Measurements from ENCODE around the gene RPL35A.
"Not testable (repeated sequence)": the region's sequence is repeated elsewhere in the genome, so short reads cannot be mapped to it uniquely, and the experiment has no call there.

The RPL35A gene

DNA sequence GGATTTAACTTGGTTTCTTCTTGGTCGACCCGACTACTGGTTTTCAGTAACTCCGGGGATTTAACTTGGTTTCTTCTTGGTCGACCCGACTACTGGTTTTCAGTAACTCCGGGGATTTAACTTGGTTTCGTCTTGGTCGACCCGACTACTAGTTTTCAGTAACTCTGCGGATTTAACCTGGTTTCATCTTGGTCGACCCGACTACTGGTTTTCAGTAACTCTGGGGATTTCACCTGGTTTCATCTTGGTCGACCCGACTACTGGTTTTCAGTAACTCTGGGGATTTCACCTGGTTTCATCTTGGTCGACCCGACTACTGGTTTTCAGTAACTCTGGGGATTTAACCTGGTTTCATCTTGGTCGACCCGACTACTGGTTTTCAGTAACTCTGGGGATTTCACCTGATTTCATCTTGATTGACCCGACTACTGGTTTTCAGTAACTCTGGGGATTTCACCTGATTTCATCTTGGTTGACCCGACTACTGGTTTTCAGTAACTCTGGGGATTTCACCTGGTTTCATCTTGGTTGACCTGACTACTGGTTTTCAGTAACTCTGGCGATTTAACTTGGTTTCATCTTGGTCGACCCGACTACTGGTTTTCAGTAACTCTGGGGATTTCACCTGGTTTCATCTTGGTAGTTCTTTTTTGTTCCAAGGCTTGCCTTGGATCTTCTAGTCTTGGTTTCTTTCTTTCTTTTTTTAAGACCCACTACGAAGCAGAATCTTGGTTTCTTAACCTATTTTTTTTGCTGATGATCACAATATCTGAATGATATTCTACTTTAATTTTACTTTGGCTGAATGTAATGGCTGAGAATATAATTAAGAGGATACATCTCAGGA lies 28.3 kb upstream of the RPL35A start:
- not testable (repeated sequence) for H3K4me3 ChIP-seq (ENCODE audit: low read depth in 1 of 2, low read length in 2 of 2); H3K4me1 ChIP-seq (ENCODE audit: control insufficient read depth in 1 of 2, insufficient read depth in 2 of 2, low read length in 2 of 2); H3K27me3 ChIP-seq (ENCODE audit: low read depth, low read length); H3K9me3 ChIP-seq (ENCODE audit: control insufficient read depth in 1 of 2, low read length in 2 of 2); H3K36me3 ChIP-seq (ENCODE audit: control insufficient read depth in 1 of 2, insufficient read depth in 2 of 2, low read length in 2 of 2); H3K27ac ChIP-seq (ENCODE audit: low read length)

- Histone ChIP-seq H3K36me3 (ENCODE audit: control insufficient read depth in 1 of 2, insufficient read depth in 2 of 2, low read length in 2 of 2) (peaks cover 10 to 15% of the 10 kb centered on the region in 2 donors), H3K4me1 (ENCODE audit: control insufficient read depth in 1 of 2, insufficient read depth in 2 of 2, low read length in 2 of 2) (no peaks in the 10 kb centered on the region), H3K27me3 (ENCODE audit: low read depth, low read length) (no peaks in the 10 kb centered on the region), H3K9me3 (ENCODE audit: control insufficient read depth in 1 of 2, low read length in 2 of 2) (no peaks in the 10 kb centered on the region), H3K27ac (ENCODE audit: low read length) (no peak overlapping the region), H3K4me3 (ENCODE audit: low read depth in 1 of 2, low read length in 2 of 2) (no peak overlapping the region)
Observed at GRCh38 chr3:197926418-197926817, 23.6 kb upstream of the RPL35A start.

- H3K27ac ChIP-seq (ENCODE audit: low read length); H3K9me3 ChIP-seq (ENCODE audit: control insufficient read depth in 1 of 2, low read length in 2 of 2); H3K4me3 ChIP-seq (ENCODE audit: low read depth in 1 of 2, low read length in 2 of 2); H3K4me1 ChIP-seq (ENCODE audit: control insufficient read depth in 1 of 2, insufficient read depth in 2 of 2, low read length in 2 of 2); H3K27me3 ChIP-seq (ENCODE audit: low read depth, low read length): not testable (repeated sequence)
- peaks cover 10 to 15% of the 10 kb centered on the region in 2 donors for H3K36me3 ChIP-seq (ENCODE audit: control insufficient read depth in 1 of 2, insufficient read depth in 2 of 2, low read length in 2 of 2)
Observed at GRCh38 chr3:197927578-197927977, 22.4 kb upstream of the RPL35A start.

DNA sequence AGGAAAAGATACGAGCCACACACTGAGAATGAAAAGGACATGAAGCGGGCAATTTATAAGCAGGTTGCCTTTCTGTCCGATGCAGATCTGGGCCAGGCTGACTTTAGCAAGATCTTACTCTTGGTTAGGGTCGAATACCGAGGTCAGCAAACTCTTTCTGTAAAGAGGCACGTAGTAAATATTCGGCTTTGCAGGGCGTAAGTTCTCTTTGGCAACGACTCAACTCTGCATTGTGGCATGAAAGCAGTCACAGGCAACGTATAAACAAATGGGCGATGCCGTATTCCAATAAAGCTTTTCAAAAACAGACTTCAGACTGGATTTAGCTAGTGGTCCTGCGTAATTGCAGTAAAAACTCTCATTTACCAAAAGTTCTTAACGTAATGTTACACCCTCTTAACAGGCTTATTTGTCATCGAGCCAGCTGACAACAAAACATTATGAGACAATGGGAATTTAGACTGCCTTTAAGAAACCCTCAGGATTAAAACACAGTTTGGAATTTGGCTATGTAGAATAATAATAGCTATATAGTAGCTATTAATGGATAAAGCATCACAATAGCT lies 13.1 kb upstream of the RPL35A start:
- H3K4me3 ChIP-seq (ENCODE audit: low read depth in 1 of 2, low read length in 2 of 2) = no peak overlapping the region

GRCh38 chr3:197940745-197941384 lies 9.1 kb upstream of the RPL35A start:
- no peak overlapping the region for H3K4me3 ChIP-seq (ENCODE audit: low read depth in 1 of 2, low read length in 2 of 2)
- peaks cover 0 to 8% of the 10 kb centered on the region in 2 donors for H3K36me3 ChIP-seq (ENCODE audit: control insufficient read depth in 1 of 2, insufficient read depth in 2 of 2, low read length in 2 of 2)
- H3K9me3 ChIP-seq (ENCODE audit: control insufficient read depth in 1 of 2, low read length in 2 of 2) = no peaks in the 10 kb centered on the region
- H3K27me3 ChIP-seq (ENCODE audit: low read depth, low read length) = no peaks in the 10 kb centered on the region
- no peaks in the 10 kb centered on the region for H3K4me1 ChIP-seq (ENCODE audit: control insufficient read depth in 1 of 2, insufficient read depth in 2 of 2, low read length in 2 of 2)
- no peak overlapping the region for H3K27ac ChIP-seq (ENCODE audit: low read length)

More for the DNA sequence above, 13.1 kb upstream of the RPL35A start:
- no peaks in the 10 kb centered on the region for H3K4me1 ChIP-seq (ENCODE audit: control insufficient read depth in 1 of 2, insufficient read depth in 2 of 2, low read length in 2 of 2)
- no peaks in the 10 kb centered on the region for H3K27me3 ChIP-seq (ENCODE audit: low read depth, low read length)
- H3K9me3 ChIP-seq (ENCODE audit: control insufficient read depth in 1 of 2, low read length in 2 of 2) = no peaks in the 10 kb centered on the region
- no peaks in the 10 kb centered on the region for H3K36me3 ChIP-seq (ENCODE audit: control insufficient read depth in 1 of 2, insufficient read depth in 2 of 2, low read length in 2 of 2)
- H3K27ac ChIP-seq (ENCODE audit: low read length) = no peak overlapping the region

GRCh38 chr3:197942956-197943556 lies 6.9 kb upstream of the RPL35A start:
- H3K9me3 ChIP-seq (ENCODE audit: control insufficient read depth in 1 of 2, low read length in 2 of 2) = no peaks in the 10 kb centered on the region
- no peak overlapping the region for H3K27ac ChIP-seq (ENCODE audit: low read length)
- no peak overlapping the region for H3K4me3 ChIP-seq (ENCODE audit: low read depth in 1 of 2, low read length in 2 of 2)
- H3K27me3 ChIP-seq (ENCODE audit: low read depth, low read length) = no peaks in the 10 kb centered on the region
- no peaks in the 10 kb centered on the region for H3K4me1 ChIP-seq (ENCODE audit: control insufficient read depth in 1 of 2, insufficient read depth in 2 of 2, low read length in 2 of 2)
- H3K36me3 ChIP-seq (ENCODE audit: control insufficient read depth in 1 of 2, insufficient read depth in 2 of 2, low read length in 2 of 2) = peaks cover 0 to 8% of the 10 kb centered on the region in 2 donors

- H3K4me1 ChIP-seq (ENCODE audit: control insufficient read depth in 1 of 2, insufficient read depth in 2 of 2, low read length in 2 of 2) = peaks cover 0 to 35% of the 10 kb centered on the region in 2 donors
- no peaks in the 10 kb centered on the region for H3K9me3 ChIP-seq (ENCODE audit: control insufficient read depth in 1 of 2, low read length in 2 of 2)
- H3K27ac ChIP-seq (ENCODE audit: low read length) = peak overlapping the region; percentile 99
- no peaks in the 10 kb centered on the region for H3K27me3 ChIP-seq (ENCODE audit: low read depth, low read length)
- peaks cover 13 to 33% of the 10 kb centered on the region in 2 donors for H3K36me3 ChIP-seq (ENCODE audit: control insufficient read depth in 1 of 2, insufficient read depth in 2 of 2, low read length in 2 of 2)
- H3K4me3 ChIP-seq (ENCODE audit: low read depth in 1 of 2, low read length in 2 of 2) = peak overlapping the region; percentile 89 to 100
Observed at GRCh38 chr3:197949191-197949777, 706 bp upstream of the RPL35A start.

GRCh38 chr3:197950677-197951061 lies 679 bp downstream of the RPL35A start:
- Histone ChIP-seq H3K27me3 (ENCODE audit: low read depth, low read length) (no peaks in the 10 kb centered on the region), H3K9me3 (ENCODE audit: control insufficient read depth in 1 of 2, low read length in 2 of 2) (no peaks in the 10 kb centered on the region), H3K36me3 (ENCODE audit: control insufficient read depth in 1 of 2, insufficient read depth in 2 of 2, low read length in 2 of 2) (peaks cover 26 to 47% of the 10 kb centered on the region in 2 donors), H3K27ac (ENCODE audit: low read length) (peak overlapping the region; percentile 99), H3K4me1 (ENCODE audit: control insufficient read depth in 1 of 2, insufficient read depth in 2 of 2, low read length in 2 of 2) (peaks cover 0 to 35% of the 10 kb centered on the region in 2 donors), H3K4me3 (ENCODE audit: low read depth in 1 of 2, low read length in 2 of 2) (peak overlapping the region; percentile 89 to 100)

DNA sequence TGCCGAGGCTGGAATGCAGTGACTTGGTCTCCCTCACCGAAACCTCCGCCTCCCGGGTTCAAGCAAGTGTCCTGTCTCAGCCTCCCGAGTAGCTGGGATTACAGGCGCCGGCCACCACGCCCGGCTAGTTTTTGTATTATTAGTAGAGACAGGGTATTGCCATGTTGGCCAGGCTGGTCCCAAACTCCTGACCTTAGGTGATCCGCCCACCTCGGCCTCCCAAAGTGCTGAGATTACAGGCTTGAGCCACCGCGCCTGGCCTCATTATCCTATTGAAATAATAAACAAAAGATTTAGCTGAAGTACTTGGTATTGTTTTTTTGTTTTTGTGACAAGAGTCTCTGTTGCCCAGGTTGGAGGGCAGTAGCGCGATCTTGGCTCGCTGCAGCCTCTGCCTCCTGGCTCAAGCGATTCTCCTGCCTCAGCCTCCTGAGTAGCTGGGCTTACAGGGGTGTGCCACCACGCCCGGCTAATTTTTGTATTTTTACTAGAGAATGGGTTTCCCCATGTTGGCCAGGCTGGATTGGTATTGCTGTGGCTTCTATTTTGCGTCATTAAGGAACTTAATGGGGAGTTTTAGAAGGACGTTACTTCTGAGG lies 1.5 kb downstream of the RPL35A start:
- peak overlapping the region; percentile 89 to 100 for H3K4me3 ChIP-seq (ENCODE audit: low read depth in 1 of 2, low read length in 2 of 2)
- no peak overlapping the region for H3K27ac ChIP-seq (ENCODE audit: low read length)
- no peaks in the 10 kb centered on the region for H3K27me3 ChIP-seq (ENCODE audit: low read depth, low read length)
- peaks cover 33 to 55% of the 10 kb centered on the region in 2 donors for H3K36me3 ChIP-seq (ENCODE audit: control insufficient read depth in 1 of 2, insufficient read depth in 2 of 2, low read length in 2 of 2)
- H3K4me1 ChIP-seq (ENCODE audit: control insufficient read depth in 1 of 2, insufficient read depth in 2 of 2, low read length in 2 of 2) = peaks cover 0 to 35% of the 10 kb centered on the region in 2 donors
- H3K9me3 ChIP-seq (ENCODE audit: control insufficient read depth in 1 of 2, low read length in 2 of 2) = no peaks in the 10 kb centered on the region

- Histone ChIP-seq H3K4me1 (ENCODE audit: control insufficient read depth in 1 of 2, insufficient read depth in 2 of 2, low read length in 2 of 2) (peaks cover 0 to 35% of the 10 kb centered on the region in 2 donors), H3K9me3 (ENCODE audit: control insufficient read depth in 1 of 2, low read length in 2 of 2) (no peaks in the 10 kb centered on the region), H3K27me3 (ENCODE audit: low read depth, low read length) (no peaks in the 10 kb centered on the region), H3K27ac (ENCODE audit: low read length) (no peak overlapping the region), H3K36me3 (ENCODE audit: control insufficient read depth in 1 of 2, insufficient read depth in 2 of 2, low read length in 2 of 2) (peaks cover 33 to 56% of the 10 kb centered on the region in 2 donors), H3K4me3 (ENCODE audit: low read depth in 1 of 2, low read length in 2 of 2) (no peak overlapping the region)
Observed at GRCh38 chr3:197952440-197952839, 2.5 kb downstream of the RPL35A start.

All from muscle layer of duodenum (tissue), 2 donors.